Epidermal melanocyte (primary cell): ENCODE measurements around the gene GPR62.
"Not testable (repeated sequence)": the region's sequence is repeated elsewhere in the genome, so short reads cannot be mapped to it uniquely, and the experiment has no call there.

Source experiments
- DNase-seq: peaks from one replicate; pipeline ENCODE4 v3.0.0; 2011; ENCODE audit warnings: low spot score; ENCODE audit not compliant: insufficient read length

Gene GPR62

DNA sequence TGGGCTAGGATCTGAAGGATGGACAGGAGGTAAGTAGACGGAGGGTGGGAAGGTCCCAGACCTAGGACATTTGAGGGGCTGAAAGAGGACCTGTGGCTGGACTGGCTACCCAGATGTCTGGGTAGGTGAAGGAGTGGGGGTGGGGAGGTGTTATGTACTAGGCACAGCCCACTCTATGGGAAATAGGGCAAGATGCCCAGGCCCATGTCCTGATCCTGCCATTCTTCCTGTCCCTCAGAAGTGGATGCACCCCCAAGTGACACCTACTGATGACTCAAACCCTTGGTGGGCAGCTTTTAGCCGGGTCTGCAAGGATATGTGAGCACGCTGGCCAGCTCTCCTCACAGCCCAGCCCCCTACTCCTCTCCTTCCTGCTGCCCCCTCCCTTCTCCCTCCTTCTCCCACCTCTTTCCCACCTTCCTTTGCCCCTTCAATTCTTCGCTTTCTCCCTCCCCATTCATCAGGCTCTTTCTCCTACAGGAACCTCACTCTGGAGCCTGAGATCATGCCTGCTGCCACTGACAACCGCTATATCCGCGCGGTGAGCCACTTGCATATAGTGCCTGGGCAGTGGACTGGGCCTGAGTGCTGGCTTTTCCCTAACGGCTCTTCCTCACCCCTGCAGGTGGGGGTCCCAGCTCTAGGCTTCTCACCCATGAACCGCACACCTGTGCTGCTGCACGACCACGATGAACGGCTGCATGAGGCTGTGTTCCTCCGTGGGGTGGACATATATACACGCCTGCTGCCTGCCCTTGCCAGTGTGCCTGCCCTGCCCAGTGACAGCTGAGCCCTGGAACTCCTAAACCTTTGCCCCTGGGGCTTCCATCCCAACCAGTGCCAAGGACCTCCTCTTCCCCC, 33.3 kb downstream of the GPR62 start:
- DNase-seq = no peak

GRCh38 chr3:51990501-51990971, 35.4 kb downstream of the GPR62 start:
- DNase-seq = not testable (repeated sequence)

DNA sequence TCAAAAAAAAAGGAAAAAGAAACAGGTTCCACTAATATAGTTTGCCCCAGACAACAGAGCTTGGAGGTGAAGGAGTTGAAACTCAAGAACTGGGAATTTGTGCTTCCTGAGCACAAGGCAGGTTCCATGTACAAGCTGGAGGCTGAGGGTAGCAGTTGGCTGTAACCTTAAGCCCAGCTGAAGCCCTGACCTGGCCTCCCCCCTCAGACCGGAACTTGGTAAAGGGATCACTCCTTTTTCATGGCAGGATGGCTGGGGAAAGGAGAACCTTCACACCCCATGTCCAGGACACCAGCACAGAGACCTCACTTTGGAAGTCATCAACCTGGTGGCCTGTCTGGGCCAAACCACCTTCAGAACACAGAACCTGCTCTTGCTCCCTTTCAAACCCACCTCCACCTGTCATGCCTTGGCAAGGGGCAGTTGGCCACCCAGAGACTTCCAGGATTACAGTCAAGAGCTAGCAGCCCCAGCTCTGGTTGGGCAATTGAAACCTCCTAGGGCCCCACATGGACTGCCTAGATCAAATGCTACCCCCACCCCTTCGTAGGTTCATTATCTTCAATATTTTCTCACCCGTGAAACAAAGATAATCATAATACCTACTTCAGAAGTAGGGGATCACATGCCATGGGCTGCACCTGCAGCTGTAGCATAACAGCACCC, 37.0 kb downstream of the GPR62 start:
- no peak for DNase-seq

DNA sequence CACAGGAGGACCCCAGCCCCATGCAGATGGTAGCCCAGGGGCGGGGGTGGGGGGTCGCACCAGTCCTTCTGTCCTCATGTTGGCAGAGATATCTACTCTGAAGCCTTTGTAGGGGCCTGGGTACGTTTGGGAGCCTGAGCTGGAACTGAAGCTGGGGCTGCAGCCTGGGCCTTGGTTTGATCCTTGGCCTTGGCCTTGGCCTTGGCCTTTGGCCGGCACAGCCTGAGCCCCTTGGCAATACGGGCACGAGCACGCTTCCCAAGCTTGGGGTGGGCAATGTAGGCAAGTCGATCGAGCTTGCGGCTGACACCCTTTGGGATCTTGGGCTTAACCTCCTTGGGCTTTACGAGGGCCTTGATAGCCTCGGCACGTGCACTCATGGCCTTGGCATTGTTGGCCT, 38.5 kb downstream of the GPR62 start:
- DNase-seq = not testable (repeated sequence)

DNA sequence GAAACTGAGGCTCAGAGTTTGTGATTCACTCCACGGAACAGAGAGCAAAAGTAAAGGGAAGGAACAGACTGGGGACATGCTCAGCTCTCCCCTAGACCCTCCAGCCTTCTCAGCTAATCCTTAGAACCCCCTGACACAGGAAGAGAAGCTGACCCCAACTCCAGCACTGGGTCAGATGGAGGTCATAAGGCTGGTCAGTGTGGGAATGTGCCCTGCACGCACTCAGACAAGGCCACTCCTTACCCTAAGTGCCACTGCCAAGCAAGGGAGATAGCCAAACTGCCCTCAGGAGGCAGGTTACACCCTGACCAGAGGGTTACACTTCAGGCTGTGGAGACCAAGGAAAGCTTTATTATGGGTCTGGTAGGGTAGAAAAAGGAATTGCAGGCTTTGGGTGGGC, 39.3 kb downstream of the GPR62 start:
- DNase-seq = no peak

DNA sequence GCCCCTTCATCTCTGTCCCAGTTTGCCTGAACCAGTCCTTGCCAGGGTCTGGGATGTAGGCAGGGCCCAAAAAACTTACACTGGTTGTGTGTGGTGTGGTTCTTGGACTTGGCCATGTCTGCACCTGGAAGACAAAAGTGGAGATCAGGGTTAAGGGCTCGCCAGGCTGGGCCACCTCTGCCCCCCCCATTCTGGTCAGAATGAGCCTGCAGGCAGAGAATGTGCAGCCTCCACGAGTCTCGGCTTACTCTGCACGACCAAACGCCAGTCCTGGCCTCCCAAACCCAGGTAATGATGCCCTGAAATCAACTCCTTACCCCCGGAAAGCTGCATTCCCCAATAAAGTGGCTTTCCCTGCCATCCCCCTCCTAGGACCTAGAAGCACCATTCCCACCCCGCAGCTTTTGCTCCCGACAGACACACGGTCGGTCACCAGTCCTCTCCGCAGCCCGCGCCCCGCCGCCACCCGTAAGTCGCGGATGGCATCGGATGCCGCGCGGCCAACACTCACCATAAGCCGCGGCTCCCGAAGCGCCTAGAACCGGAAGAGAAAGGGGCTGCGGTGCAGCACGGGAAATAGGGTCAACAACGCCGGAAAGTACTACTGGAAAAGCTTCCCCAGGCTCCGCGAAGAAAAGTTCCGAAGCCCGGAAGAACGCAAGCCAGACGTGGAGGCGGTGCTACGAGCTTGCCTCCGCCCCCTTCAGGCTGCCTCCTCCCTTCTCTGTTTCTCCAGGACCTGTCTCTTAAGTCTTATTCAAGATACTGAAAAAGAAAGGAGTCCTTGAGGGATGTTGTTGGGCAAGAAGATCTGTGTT, 40.4 kb downstream of the GPR62 start, which contains the start of gene RPL29:
Gene RPL29, minus strand, starts transcription at position 550 of the 818 bp plus-strand sequence. Its CDS starts 434 bp downstream, at position 116.
- DNase-seq = peak; percentile 97

GRCh38 chr3:51997172-51997571, 42.0 kb downstream of the GPR62 start:
- DNase-seq = no peak

DNA sequence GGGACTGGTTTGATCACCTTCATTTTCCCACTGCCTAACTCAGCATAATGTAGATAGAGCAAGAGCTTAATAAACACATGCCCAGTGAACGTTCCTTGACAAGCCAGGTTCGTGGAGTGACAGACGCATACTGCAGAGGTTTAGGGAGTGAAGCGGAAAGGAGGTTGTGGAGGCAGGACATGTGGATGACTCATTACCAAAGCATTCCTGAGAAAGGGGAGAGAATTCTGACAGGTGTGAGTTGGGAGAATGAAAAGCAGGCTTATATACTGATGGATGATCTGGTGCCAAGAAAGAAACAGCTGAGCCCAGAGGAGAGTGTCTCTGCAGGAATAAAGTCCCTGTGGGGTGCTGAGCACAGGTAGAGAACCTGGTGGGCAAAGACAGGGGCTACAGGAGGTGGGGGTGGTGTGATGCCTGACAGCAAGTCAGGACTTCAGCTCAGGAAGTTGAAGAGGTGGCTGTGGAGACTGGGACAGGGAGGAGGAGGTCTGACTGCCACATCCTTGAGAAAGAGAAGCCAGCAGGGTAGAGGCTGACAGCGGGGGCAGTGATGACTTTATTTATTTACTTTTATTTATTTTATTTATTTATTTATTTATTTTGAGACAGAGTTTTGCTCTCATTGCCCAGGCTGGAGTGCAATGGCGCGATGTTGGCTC, 42.9 kb downstream of the GPR62 start:
- DNase-seq = no peak

DNA sequence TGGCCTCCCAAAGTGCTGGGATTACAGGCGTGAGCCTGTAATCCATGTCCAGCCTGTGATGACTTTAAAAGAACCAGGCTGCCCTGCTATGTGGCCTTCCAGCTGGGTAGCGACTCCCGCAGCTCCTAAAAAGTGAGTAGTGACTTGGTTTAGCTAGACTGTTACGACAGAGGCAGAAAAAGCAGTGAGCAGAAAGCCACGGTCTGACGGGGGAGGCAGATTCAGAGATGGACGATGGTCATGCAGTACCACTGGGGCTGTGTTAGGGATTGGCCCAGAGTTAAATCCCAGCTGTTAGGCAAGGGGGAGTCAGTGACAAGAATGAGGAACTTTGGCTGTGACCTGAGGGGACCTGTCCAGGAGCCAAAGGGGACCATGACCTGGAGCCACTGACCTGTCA, 43.6 kb downstream of the GPR62 start:
- DNase-seq = no peak

- no peak for DNase-seq
Observed at GRCh38 chr3:51999846-52000245, 44.7 kb downstream of the GPR62 start.

GRCh38 chr3:52001443-52001974, 46.3 kb downstream of the GPR62 start:
- DNase-seq = peak; percentile 64

DNA sequence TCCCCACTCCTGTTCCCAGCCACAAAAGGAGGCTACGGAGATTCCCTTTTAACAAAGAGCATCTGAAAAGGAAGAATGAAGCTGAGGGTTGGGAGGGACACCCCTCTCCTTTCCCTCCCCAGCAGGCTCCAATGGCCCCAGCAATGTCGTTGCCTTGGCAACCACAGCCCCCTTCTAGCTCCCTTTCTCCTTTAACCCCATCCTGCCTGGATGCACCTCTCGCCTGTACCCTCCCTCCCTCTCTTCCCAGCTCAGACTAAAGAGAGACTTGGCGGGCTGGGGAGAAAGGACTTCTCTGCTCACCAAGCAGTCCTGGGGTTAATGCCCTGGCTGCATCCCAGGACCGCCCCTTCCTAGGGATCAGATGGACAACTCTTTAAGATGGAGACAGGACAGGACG, 47.6 kb downstream of the GPR62 start:
- DNase-seq = no peak

DNA sequence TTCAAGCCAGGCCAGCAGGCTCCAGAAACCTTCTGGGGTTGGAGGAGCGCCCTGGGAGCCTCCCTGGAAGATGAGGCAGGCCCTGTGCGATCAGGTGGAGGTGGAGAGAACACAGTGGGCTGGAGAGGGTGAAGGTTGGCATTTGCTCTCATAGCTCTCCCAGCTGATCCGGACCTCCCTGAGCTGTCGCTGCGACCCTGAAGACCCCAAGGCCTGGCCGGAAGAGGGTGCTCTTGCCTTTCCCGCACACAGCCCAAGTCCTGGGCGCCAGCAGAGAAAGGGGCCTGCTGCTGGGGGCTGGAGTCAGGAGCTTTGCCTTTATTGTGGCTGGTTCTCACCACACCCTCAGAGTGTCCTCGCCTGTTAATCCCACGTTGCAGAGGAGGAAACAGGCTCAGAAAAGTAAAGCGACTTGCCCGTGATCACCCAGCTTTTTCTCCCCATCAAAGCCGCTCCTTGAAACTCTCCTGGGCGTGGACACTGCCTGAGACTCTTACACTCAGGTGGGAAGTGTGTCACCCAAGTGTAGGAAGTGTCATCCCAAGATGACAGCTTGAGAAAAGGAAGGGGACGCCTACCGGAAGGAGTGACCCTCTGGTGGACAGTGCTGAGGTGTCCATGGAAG, 49.1 kb downstream of the GPR62 start:
- peak; percentile 71 for DNase-seq

- DNase-seq = no peak
Observed at GRCh38 chr3:52004906-52005395, 49.8 kb downstream of the GPR62 start.

DNA sequence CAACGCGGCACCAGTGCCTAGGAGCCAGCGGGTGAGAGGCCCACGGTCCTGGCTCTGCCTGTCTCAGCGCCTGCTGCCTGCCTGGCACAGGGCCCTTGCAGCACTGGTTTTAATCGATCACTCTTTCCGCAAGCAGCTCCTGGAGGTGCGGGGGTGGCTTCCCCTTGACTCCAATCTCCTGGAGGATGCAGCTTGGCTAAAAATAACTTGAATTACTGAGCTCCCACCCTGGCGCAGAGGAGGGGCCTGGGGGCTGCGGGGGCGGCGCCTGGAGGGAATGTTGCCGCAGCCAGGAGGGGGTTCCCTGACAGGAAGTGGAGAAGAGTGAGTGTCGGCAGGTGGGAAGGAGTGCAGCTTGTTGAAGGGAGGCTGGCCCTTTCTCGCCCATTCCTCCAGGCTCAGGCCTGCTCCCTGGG, 50.4 kb downstream of the GPR62 start:
- no peak for DNase-seq

- DNase-seq = no peak
Observed at GRCh38 chr3:52006017-52006819, 51.0 kb downstream of the GPR62 start.

DNA sequence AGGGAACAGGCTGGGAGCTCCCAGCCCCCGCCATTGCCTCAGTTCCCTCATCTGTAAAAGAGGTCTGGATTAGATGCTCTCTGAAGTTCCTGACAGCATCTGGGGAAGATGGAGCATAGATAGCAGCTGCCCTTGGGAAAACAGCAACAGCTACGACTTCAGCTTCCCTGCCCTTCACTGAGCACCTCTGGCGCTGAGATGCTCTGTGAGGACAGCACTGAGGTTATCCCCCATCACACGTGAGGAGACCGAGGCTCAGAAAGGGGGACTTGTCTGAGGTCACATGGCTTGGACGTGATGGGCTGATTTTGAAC, 51.6 kb downstream of the GPR62 start:
- DNase-seq = no peak
